Activated CD8-positive, alpha-beta memory T cell treated with anti-CD3 and anti-CD28 coated beads for 36 hours (primary cell): ENCODE results near the gene CASP7. TPM values are rescaled to one million over a fixed set of nuclear protein-coding genes. Genes with fewer than 3 reads are reported as not detected.

Source experiments
- CTCF ChIA-PET: fragments of 350-600 bp; sonication (Branson Sonifier 250); formaldehyde crosslinking; loops from one replicate; lab custom pipeline; 2021; ENCODE audit warnings: antibody characterized with exemption; lab: Charles Lee
- POLR2A ChIA-PET: fragments of 350-600 bp; sonication (Branson Sonifier 250); formaldehyde crosslinking; loops from one replicate; lab custom pipeline; 2021; ENCODE audit warnings: antibody characterized with exemption; lab: Charles Lee
- total RNA-seq, 2 experiments: library from RNA; stranded (reverse); gene quantifications; one replicate each; pipeline ENCODE4 v1.2.3, GENCODE V29; 2021

CASP7 gene
- total RNA-seq, 2 experiments from 2014 or later = 29.7 to 31.8 TPM

GRCh38 chr10:113706623-113707022 lies 26.9 kb downstream of the CASP7 start:
- ChIA-PET CTCF (no interaction called here), POLR2A (no interaction called here)

- ChIA-PET CTCF (interaction anchor here (1.0 kb wide), 1 partner anchor 11 kb away, joined by 3 read pairs; no protein-coding TSS in a partner anchor), POLR2A (no interaction called here)
Observed at GRCh38 chr10:113708640-113709039, 28.9 kb downstream of the CASP7 start.

GRCh38 chr10:113709221-113709838 lies 29.6 kb downstream of the CASP7 start:
- POLR2A ChIA-PET = no interaction called here
- CTCF ChIA-PET = interaction anchor here (1.0 kb wide), 1 partner anchor 12 kb away, joined by 3 read pairs; no protein-coding TSS in a partner anchor

GRCh38 chr10:113711142-113711541 lies 31.4 kb downstream of the CASP7 start:
- POLR2A ChIA-PET = no interaction called here
- CTCF ChIA-PET = no interaction called here

GRCh38 chr10:113712024-113712423 lies 32.3 kb downstream of the CASP7 start:
- CTCF ChIA-PET = no interaction called here
- POLR2A ChIA-PET = no interaction called here

GRCh38 chr10:113712755-113713639 lies 33.3 kb downstream of the CASP7 start:
- ChIA-PET POLR2A (no interaction called here), CTCF (no interaction called here)

- CTCF ChIA-PET = no interaction called here
- POLR2A ChIA-PET = no interaction called here
Observed at GRCh38 chr10:113713640-113713982, 33.9 kb downstream of the CASP7 start.

- POLR2A ChIA-PET = no interaction called here
- CTCF ChIA-PET = no interaction called here
Observed at GRCh38 chr10:113716109-113716910, 36.6 kb downstream of the CASP7 start.

GRCh38 chr10:113718969-113719822 lies 39.5 kb downstream of the CASP7 start:
- ChIA-PET POLR2A (no interaction called here), CTCF (no interaction called here)

- ChIA-PET CTCF (no interaction called here), POLR2A (no interaction called here)
Observed at GRCh38 chr10:113720386-113720785, 40.7 kb downstream of the CASP7 start.

GRCh38 chr10:113732160-113732881 lies 52.6 kb downstream of the CASP7 start:
- POLR2A ChIA-PET = no interaction called here
- CTCF ChIA-PET = no interaction called here

- POLR2A ChIA-PET = no interaction called here
- CTCF ChIA-PET = no interaction called here
Observed at GRCh38 chr10:113732966-113733365, 53.3 kb downstream of the CASP7 start.

- ChIA-PET CTCF (no interaction called here), POLR2A (no interaction called here)
Observed at GRCh38 chr10:113733635-113734034, 53.9 kb downstream of the CASP7 start.

- ChIA-PET CTCF (no interaction called here), POLR2A (no interaction called here)
Observed at GRCh38 chr10:113735913-113736312, 56.2 kb downstream of the CASP7 start.

GRCh38 chr10:113736576-113736975 lies 56.9 kb downstream of the CASP7 start:
- ChIA-PET POLR2A (no interaction called here), CTCF (no interaction called here)

- CTCF ChIA-PET = no interaction called here
Observed at GRCh38 chr10:113739031-113739430, 59.3 kb downstream of the CASP7 start.

GRCh38 chr10:113739577-113739976 lies 59.9 kb downstream of the CASP7 start:
- CTCF ChIA-PET = no interaction called here
- POLR2A ChIA-PET = no interaction called here

More at GRCh38 chr10:113739031-113739430, 59.3 kb downstream of the CASP7 start:
- POLR2A ChIA-PET = no interaction called here

GRCh38 chr10:113740850-113741249 lies 61.1 kb downstream of the CASP7 start:
- CTCF ChIA-PET = no interaction called here

GRCh38 chr10:113742466-113742865 lies 62.8 kb downstream of the CASP7 start:
- POLR2A ChIA-PET = no interaction called here
- CTCF ChIA-PET = no interaction called here

More at GRCh38 chr10:113740850-113741249, 61.1 kb downstream of the CASP7 start:
- POLR2A ChIA-PET = no interaction called here
